Smooth muscle cell (in vitro differentiated cells): Measurements from ENCODE around the gene FBXL12. TPM values are rescaled to one million over a fixed set of nuclear protein-coding genes. Genes with fewer than 3 reads are reported as not detected.
A peak's percentile ranks its signal among the peaks of the same experiment; 100 is the strongest.
"Not testable (repeated sequence)": the region's sequence is repeated elsewhere in the genome, so short reads cannot be mapped to it uniquely, and the experiment has no call there.

Experiments used
- DNase-seq: peaks from one replicate; lab custom pipeline; 2025; ENCODE audit not compliant: unreplicated experiment; lab: John Stamatoyannopoulos, UW
- H2AFZ ChIP-seq: fragments of 200-600 bp; sonication (generic); 2 replicates; pipeline ENCODE4 v1.6.0; 2016; ENCODE audit warnings: antibody characterized with exemption, low read depth, mild to moderate bottlenecking
- H3F3A ChIP-seq: fragments of 200-600 bp; sonication (generic); 2 replicates; pipeline ENCODE4 v1.6.0; 2017; ENCODE audit warnings: antibody characterized with exemption, low read depth
- H3K27ac ChIP-seq: fragments of 200-600 bp; sonication (generic); 2 replicates; pipeline ENCODE4 v1.5.1; 2016; ENCODE audit warnings: low read depth, mild to moderate bottlenecking
- H3K27me3 ChIP-seq: fragments of 200-600 bp; sonication (generic); 2 replicates; pipeline ENCODE4 v1.6.1; 2016; ENCODE audit warnings: low read depth, mild to moderate bottlenecking
- H3K36me3 ChIP-seq: fragments of 200-600 bp; sonication (generic); 2 replicates; pipeline ENCODE4 v1.5.1; 2016; ENCODE audit warnings: low read depth
- H3K4me1 ChIP-seq: fragments of 200-600 bp; sonication (generic); 2 replicates; pipeline ENCODE4 v1.5.1; 2016; ENCODE audit warnings: low read depth
- H3K4me2 ChIP-seq: fragments of 200-600 bp; sonication (generic); 2 replicates; pipeline ENCODE4 v1.6.0; 2016; ENCODE audit warnings: mild to moderate bottlenecking
- H3K4me3 ChIP-seq: fragments of 200-600 bp; sonication (generic); 2 replicates; pipeline ENCODE4 v1.5.1; 2016; ENCODE audit warnings: mild to moderate bottlenecking
- H3K79me2 ChIP-seq: fragments of 200-600 bp; sonication (generic); 2 replicates; pipeline ENCODE4 v1.6.0; 2016; ENCODE audit warnings: low read depth, mild to moderate bottlenecking
- H3K9ac ChIP-seq: fragments of 200-600 bp; sonication (generic); 2 replicates; pipeline ENCODE4 v1.6.0; 2016; ENCODE audit warnings: low read depth
- H3K9me3 ChIP-seq: fragments of 200-600 bp; sonication (generic); replicated peaks from 2 replicates; pipeline ENCODE4 v1.5.1; 2016; ENCODE audit warnings: low read depth
- H4K20me1 ChIP-seq: fragments of 200-600 bp; sonication (generic); 2 replicates; pipeline ENCODE4 v1.6.0; 2016; ENCODE audit warnings: low read depth
- CTCF ChIP-seq: fragments of 200-600 bp; sonication (generic); IDR thresholded peaks from 2 replicates; pipeline ENCODE4 v1.5.1; 2017; ENCODE audit warnings: borderline replicate concordance, mild to moderate bottlenecking, antibody characterized with exemption; ENCODE audit not compliant: insufficient read depth, poor library complexity, severe bottlenecking
- WGBS: methylation state at CpG from one replicate; pipeline ENCODE4 v1.1.7; 2016; ENCODE audit warnings: low lambda C conversion rate; 5-methylcytosine and 5-hydroxymethylcytosine counted together
- polyA plus RNA-seq: library from polyadenylated mRNA; unstranded; fragments of >200 nt; fragmentation: Nextera tagmentation; extraction: Ambion mirVana; gene quantifications from 2 replicates; pipeline ENCODE4 v1.2.1, GENCODE V29; 2016
- total RNA-seq: library from RNA; depleted of rRNA; stranded (reverse); fragments of >200 nt; gene quantifications from 2 replicates; pipeline ENCODE4 v1.2.3, GENCODE V29; 2014

FBXL12 gene
- total and polyA plus RNA-seq, 2 experiments from 2014 or later: 38.2 to 62.5 TPM

- Histone ChIP-seq H3F3A (peaks cover 38% of the 10 kb centered on the region), H3K4me3 (peak overlapping the region; percentile 88), H3K79me2 (no peaks in the 10 kb centered on the region), H3K27me3 (no peaks in the 10 kb centered on the region), H4K20me1 (no peaks in the 10 kb centered on the region), H3K4me2 (peak overlapping the region; percentile 81), H3K4me1 (peaks cover 13% of the 10 kb centered on the region), H3K36me3 (no peaks in the 10 kb centered on the region), H3K27ac (peak overlapping the region; percentile 91), H3K9me3 (no peaks in the 10 kb centered on the region), H3K9ac (peak overlapping the region; percentile 79), H2AFZ (no peak overlapping the region)
- DNase-seq: peak; percentile 99
- WGBS: 6% methylated on average over 14 of the region's 50 CpGs
- TF ChIP-seq CTCF: no peak
Measured at GRCh38 chr19:9791552-9792205, 27.2 kb downstream of the FBXL12 start.

DNA sequence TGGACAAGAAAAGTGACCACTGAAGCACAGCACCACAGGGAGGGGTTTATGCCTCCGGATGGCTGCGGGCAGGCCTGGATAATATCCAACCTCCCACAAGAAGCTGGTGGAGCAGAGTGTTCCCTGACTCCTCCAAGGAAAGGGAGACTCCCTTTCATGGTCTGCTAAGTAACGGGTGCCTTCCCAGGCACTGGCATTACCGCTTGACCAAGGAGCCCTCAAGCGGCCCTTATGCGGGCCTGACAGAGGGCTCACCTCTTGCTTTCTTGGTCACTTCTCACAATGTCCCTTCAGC, 27.9 kb downstream of the FBXL12 start:
- peak overlapping the region; percentile 68 for H3K4me2 ChIP-seq
- WGBS: 42% methylated on average over 6 of the region's 6 CpGs
- peak overlapping the region; percentile 77 for H3K27ac ChIP-seq

GRCh38 chr19:9789579-9789978, 29.3 kb downstream of the FBXL12 start:
- Histone ChIP-seq H2AFZ (peak overlapping the region; percentile 45), H3F3A (peaks cover 45% of the 10 kb centered on the region), H3K27ac (peak overlapping the region; percentile 77), H3K4me3 (peak overlapping the region; percentile 30), H3K4me1 (peaks cover 19% of the 10 kb centered on the region), H3K4me2 (peak overlapping the region; percentile 17)
- not testable (repeated sequence) for H3K36me3 ChIP-seq, H3K9ac ChIP-seq, H3K27me3 ChIP-seq, DNase-seq, H3K9me3 ChIP-seq, H4K20me1 ChIP-seq, H3K79me2 ChIP-seq
- WGBS: 45% methylated on average over 5 of the region's 5 CpGs

More for the DNA sequence above, 27.9 kb downstream of the FBXL12 start:
- Histone ChIP-seq H3K9ac (peak overlapping the region; percentile 24), H3F3A (peaks cover 38% of the 10 kb centered on the region), H3K4me1 (peaks cover 13% of the 10 kb centered on the region), H3K4me3 (peak overlapping the region; percentile 43)
- not testable (repeated sequence) for H3K27me3 ChIP-seq, DNase-seq, H3K79me2 ChIP-seq, H3K9me3 ChIP-seq, H2AFZ ChIP-seq, H3K36me3 ChIP-seq, H4K20me1 ChIP-seq

GRCh38 chr19:9789066-9789465, 29.8 kb downstream of the FBXL12 start:
- Histone ChIP-seq H3K4me3 (peak overlapping the region; percentile 30), H3K9me3 (no peaks in the 10 kb centered on the region), H2AFZ (no peak overlapping the region), H3K27ac (peak overlapping the region; percentile 77), H3K27me3 (no peaks in the 10 kb centered on the region), H3K79me2 (no peaks in the 10 kb centered on the region), H3K9ac (no peak overlapping the region), H3K4me2 (peak overlapping the region; percentile 17), H3K36me3 (no peaks in the 10 kb centered on the region), H3F3A (peaks cover 50% of the 10 kb centered on the region), H4K20me1 (no peaks in the 10 kb centered on the region), H3K4me1 (peaks cover 24% of the 10 kb centered on the region)
- no peak for TF ChIP-seq CTCF
- 80% methylated on average over 11 of the region's 11 CpGs for WGBS
- no peak for DNase-seq

GRCh38 chr19:9788604-9789003, 30.3 kb downstream of the FBXL12 start:
- H3K27me3 ChIP-seq, H3K9ac ChIP-seq, H3K79me2 ChIP-seq, DNase-seq, H3K4me2 ChIP-seq, H4K20me1 ChIP-seq, H3K36me3 ChIP-seq, H2AFZ ChIP-seq, H3K4me3 ChIP-seq, H3K9me3 ChIP-seq: not testable (repeated sequence)
- WGBS: 93% methylated on average over 13 of the region's 13 CpGs
- Histone ChIP-seq H3K27ac (peak overlapping the region; percentile 77), H3F3A (peaks cover 55% of the 10 kb centered on the region), H3K4me1 (peaks cover 29% of the 10 kb centered on the region)
